K562 (cell line): ENCODE data around the gene IFNG-AS1. TPM values are rescaled to one million over a fixed set of nuclear protein-coding genes. Genes with fewer than 3 reads are reported as not detected.

Experiments
- BRF1 ChIP-seq: IDR thresholded peaks from 3 replicates; pipeline ENCODE4 v1.6.1; 2011; ENCODE audit warnings: borderline replicate concordance, mild to moderate bottlenecking; ENCODE audit not compliant: insufficient read length; ENCODE audit errors: extremely low read depth
- DPF2 ChIP-seq: fragments of 450-650 bp; IDR thresholded peaks from 2 replicates; pipeline ENCODE4 v1.6.1; 2016
- E2F5 ChIP-seq: sonication (generic); formaldehyde crosslinking; IDR thresholded peaks from 2 replicates; pipeline ENCODE4 v1.8.0; 2022; ENCODE audit warnings: mild to moderate bottlenecking, missing genetic modification reagents
- FOXJ2 ChIP-seq: fragments of 200-800 bp; sonication (Bioruptor generic); IDR thresholded peaks from 2 replicates; pipeline ENCODE4 v1.6.1; 2016; ENCODE audit warnings: missing genetic modification characterization, missing compliant biosample characterization
- GMEB1 ChIP-seq: fragments of 250-450 bp; sonication (Bioruptor Pico); IDR thresholded peaks from 2 replicates; pipeline ENCODE4 v1.4.0; 2020; ENCODE audit warnings: mild to moderate bottlenecking
- MITF ChIP-seq: IDR thresholded peaks from 2 replicates; pipeline ENCODE4 v1.6.1; 2014; ENCODE audit warnings: antibody characterized with exemption
- NFATC3 ChIP-seq: fragments of 450-650 bp; IDR thresholded peaks from 2 replicates; pipeline ENCODE4 v1.6.1; 2017; ENCODE audit warnings: mild to moderate bottlenecking
- NFE2L1 ChIP-seq: fragments of 450-650 bp; IDR thresholded peaks from 2 replicates; pipeline ENCODE4 v1.6.1; 2016; ENCODE audit warnings: missing genetic modification characterization, low read depth, mild to moderate bottlenecking, missing compliant biosample characterization, moderate library complexity, borderline replicate concordance
- PHB2 ChIP-seq: fragments of 450-650 bp; IDR thresholded peaks from 2 replicates; pipeline ENCODE4 v1.6.1; 2017; ENCODE audit warnings: low read depth
- RBM17 ChIP-seq: fragments of 200-400 bp; formaldehyde crosslinking; IDR thresholded peaks from 2 replicates; pipeline ENCODE4 v1.6.1; 2017; ENCODE audit warnings: low read depth, mild to moderate bottlenecking, low read length, borderline replicate concordance
- RBM25 ChIP-seq: fragments of 200-400 bp; formaldehyde crosslinking; IDR thresholded peaks from 2 replicates; pipeline ENCODE4 v1.6.1; 2018; ENCODE audit warnings: low read length, low read depth, moderate library complexity; ENCODE audit not compliant: severe bottlenecking
- SIX5 ChIP-seq, 2 experiments: IDR thresholded peaks; 2 replicates each; pipeline ENCODE4 v1.6.1; 2011; ENCODE audit warnings: low read length in 2 of 2, borderline replicate concordance in 1 of 2, low read depth in 1 of 2, mild to moderate bottlenecking in 1 of 2, moderate library complexity in 1 of 2; ENCODE audit not compliant: insufficient read depth in 1 of 2
- TAF9B ChIP-seq: fragments of 450-650 bp; IDR thresholded peaks from 2 replicates; pipeline ENCODE4 v1.6.1; 2018; ENCODE audit warnings: mild to moderate bottlenecking; ENCODE audit not compliant: partially characterized antibody
- TAL1 ChIP-seq: fragments of 450-650 bp; IDR thresholded peaks from 2 replicates; pipeline ENCODE4 v1.6.1; 2016; ENCODE audit warnings: mild to moderate bottlenecking
- ZFP1 ChIP-seq: fragments of 450-650 bp; formaldehyde crosslinking; IDR thresholded peaks from 2 replicates; pipeline ENCODE4 v1.4.0; 2020; ENCODE audit warnings: mild to moderate bottlenecking, mixed read lengths
- ZNF274 ChIP-seq: IDR thresholded peaks from 2 replicates; pipeline ENCODE4 v1.6.1; 2011; ENCODE audit warnings: low read depth, mild to moderate bottlenecking, low read length, moderate library complexity, borderline replicate concordance
- ZNF436 ChIP-seq: fragments of 250-450, 450-650 bp; sonication (Bioruptor Pico); formaldehyde crosslinking; IDR thresholded peaks from 2 replicates; pipeline ENCODE4 v1.7.0; 2020; ENCODE audit warnings: mild to moderate bottlenecking
- polyA plus RNA-seq, 8 experiments: library from polyadenylated mRNA; depleted of rRNA in 4 of 8; stranded (reverse) in 5 of 8; unstranded in 3 of 8; fragments of >200 nt; fragmentation: Nextera tagmentation in 2 of 8; fragmentation: Illumina TruSeq in 1 of 8; extraction: Ambion mirVana in 2 of 8; extraction: Trizol in 1 of 8; gene quantifications; 2 replicates each; pipeline versions ENCODE4 v1.2.1 to v1.2.3, GENCODE V29; 2011 to 2014; ENCODE audit warnings: inconsistent platforms in 1 of 8, missing spikeins in 1 of 8
- total RNA-seq, 7 experiments: library from RNA; depleted of rRNA in 6 of 7; stranded (reverse); fragments of >200 nt in 6 of 7; fragmentation: Illumina TruSeq in 2 of 7; extraction: Trizol in 2 of 7; gene quantifications; 2 replicates each; pipeline versions ENCODE4 v1.2.1 to v1.2.3, GENCODE V29; 2011 to 2021; ENCODE audit warnings: low replicate concordance in 1 of 7
- TF ChIP-seq, protein P1 (sequence below): fragments of 150-350 bp; IDR thresholded peaks from 2 replicates; pipeline ENCODE4 v1.6.1; 2014; ENCODE audit warnings: low read depth, mild to moderate bottlenecking, low read length, borderline replicate concordance

Gene IFNG-AS1
- total and polyA plus RNA-seq, 9 of the 15 experiments (the other 6 are each of a cell fraction or from before 2014, with no cell fraction given) = not detected

DNA sequence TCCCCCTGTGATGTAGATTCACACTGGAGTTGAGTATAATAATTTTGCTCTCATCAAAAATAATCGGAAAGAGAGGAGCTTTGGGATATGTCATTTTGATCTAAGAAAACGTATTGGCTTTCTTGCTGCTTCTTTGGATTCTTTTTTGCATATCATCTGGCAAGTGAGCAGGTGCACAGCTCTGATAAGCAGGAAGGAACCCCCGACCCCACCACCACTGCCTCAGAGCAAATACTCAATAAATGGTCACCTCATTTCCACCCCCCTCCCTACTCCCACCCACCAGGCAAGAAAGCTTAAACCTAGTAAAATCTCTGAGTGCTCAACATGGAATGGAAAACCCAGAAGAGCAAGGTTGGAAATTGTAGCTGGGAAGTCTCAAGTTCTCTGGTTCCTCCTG is 49.4 kb downstream of the IFNG-AS1 start (continued):
- TF ChIP-seq MITF = no peak
- no peak for TF ChIP-seq ZFP1 (CRISPR knock-in tag)
- TF ChIP-seq TAL1 = peak; percentile 76
- no peak for TF ChIP-seq GMEB1
- no peak for TF ChIP-seq ZNF436
- TF ChIP-seq RBM25 = no peak
- TF ChIP-seq NFATC3 = no peak
- TF ChIP-seq, protein P1, sequence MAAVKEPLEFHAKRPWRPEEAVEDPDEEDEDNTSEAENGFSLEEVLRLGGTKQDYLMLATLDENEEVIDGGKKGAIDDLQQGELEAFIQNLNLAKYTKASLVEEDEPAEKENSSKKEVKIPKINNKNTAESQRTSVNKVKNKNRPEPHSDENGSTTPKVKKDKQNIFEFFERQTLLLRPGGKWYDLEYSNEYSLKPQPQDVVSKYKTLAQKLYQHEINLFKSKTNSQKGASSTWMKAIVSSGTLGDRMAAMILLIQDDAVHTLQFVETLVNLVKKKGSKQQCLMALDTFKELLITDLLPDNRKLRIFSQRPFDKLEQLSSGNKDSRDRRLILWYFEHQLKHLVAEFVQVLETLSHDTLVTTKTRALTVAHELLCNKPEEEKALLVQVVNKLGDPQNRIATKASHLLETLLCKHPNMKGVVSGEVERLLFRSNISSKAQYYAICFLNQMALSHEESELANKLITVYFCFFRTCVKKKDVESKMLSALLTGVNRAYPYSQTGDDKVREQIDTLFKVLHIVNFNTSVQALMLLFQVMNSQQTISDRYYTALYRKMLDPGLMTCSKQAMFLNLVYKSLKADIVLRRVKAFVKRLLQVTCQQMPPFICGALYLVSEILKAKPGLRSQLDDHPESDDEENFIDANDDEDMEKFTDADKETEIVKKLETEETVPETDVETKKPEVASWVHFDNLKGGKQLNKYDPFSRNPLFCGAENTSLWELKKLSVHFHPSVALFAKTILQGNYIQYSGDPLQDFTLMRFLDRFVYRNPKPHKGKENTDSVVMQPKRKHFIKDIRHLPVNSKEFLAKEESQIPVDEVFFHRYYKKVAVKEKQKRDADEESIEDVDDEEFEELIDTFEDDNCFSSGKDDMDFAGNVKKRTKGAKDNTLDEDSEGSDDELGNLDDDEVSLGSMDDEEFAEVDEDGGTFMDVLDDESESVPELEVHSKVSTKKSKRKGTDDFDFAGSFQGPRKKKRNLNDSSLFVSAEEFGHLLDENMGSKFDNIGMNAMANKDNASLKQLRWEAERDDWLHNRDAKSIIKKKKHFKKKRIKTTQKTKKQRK = no peak
- no peak for TF ChIP-seq BRF1
- TF ChIP-seq NFE2L1 (tag) = no peak
- TF ChIP-seq FOXJ2 = no peak
- no peak for TF ChIP-seq SIX5 (IDR thresholded peaks at IDR 0.05; ENCODE audit: borderline replicate concordance in 1 of 2, insufficient read depth in 1 of 2, low read depth in 1 of 2, low read length in 2 of 2)
- TF ChIP-seq TAF9B = no peak
- no peak for TF ChIP-seq E2F5
- no peak for TF ChIP-seq PHB2
- no peak for TF ChIP-seq ZNF274
- no peak for TF ChIP-seq RBM17
- peak; percentile 75 for TF ChIP-seq DPF2
